ENCODE measurements around the gene EDIL3.

- TF ChIP-seq CTCF (IDR thresholded peaks at IDR 0.05) (no peak), POLR2AphosphoS5 (IDR thresholded peaks at IDR 0.05) (no peak)
Measured at GRCh38 chr5:84344788-84345187, 39.9 kb downstream of the EDIL3 start.

Measured in sigmoid colon (tissue), 4 donors.